PC-3 (cell line): ENCODE measurements around the gene ARR3. TPM values are rescaled to one million over a fixed set of nuclear protein-coding genes. Genes with fewer than 3 reads are reported as not detected.

Source experiments
- ATAC-seq: fragments of 200-7000 bp; cut with Tn5 transposase; 2 replicates; pipeline ENCODE4 v1.9.1; 2020; ENCODE audit warnings: mild to moderate bottlenecking, moderate library complexity
- BruUV-seq: library from RNA; stranded (reverse); fragments of 400-500 nt; replicated peaks from 2 replicates; lab custom pipeline; 2021; lab: Mats Ljungman, UMichigan
- CTCF ChIA-PET: fragments of 300-600 bp; sonication (Branson Sonifier 250); formaldehyde crosslinking; loops from one replicate; lab custom pipeline; 2022; ENCODE audit warnings: antibody characterized with exemption; lab: Charles Lee
- POLR2A ChIA-PET: fragments of 300-600 bp; sonication (Branson Sonifier 250); formaldehyde crosslinking; loops from one replicate; lab custom pipeline; 2022; ENCODE audit warnings: antibody characterized with exemption; ENCODE audit not compliant: unreplicated experiment; lab: Charles Lee
- DNase-seq: peaks from one replicate; pipeline ENCODE4 v3.0.0-alpha.2; 2015
- H2AFZ ChIP-seq: fragments of 300-600 bp; sonication (generic); 2 replicates; pipeline ENCODE4 v1.6.0; 2016; ENCODE audit warnings: antibody characterized with exemption, low read length
- H3F3A ChIP-seq: fragments of 300-600 bp; sonication (generic); one replicate; pipeline ENCODE4 v1.6.0; 2017; ENCODE audit warnings: antibody characterized with exemption, low read length, control low read depth, mild to moderate bottlenecking; ENCODE audit not compliant: unreplicated experiment
- H3K27ac ChIP-seq: fragments of 300-600 bp; sonication (generic); 2 replicates; pipeline ENCODE4 v1.5.1; 2016; ENCODE audit warnings: mild to moderate bottlenecking, low read length
- H3K27me3 ChIP-seq: fragments of 300-600 bp; sonication (generic); 2 replicates; pipeline ENCODE4 v1.6.1; 2016; ENCODE audit warnings: low read length, mixed read lengths
- H3K36me3 ChIP-seq: fragments of 300-600 bp; sonication (generic); 2 replicates; pipeline ENCODE4 v1.6.1; 2016; ENCODE audit warnings: low read depth, mixed run types, low read length, mixed read lengths
- H3K4me1 ChIP-seq: fragments of 300-600 bp; sonication (generic); 2 replicates; pipeline ENCODE4 v1.5.1; 2016; ENCODE audit warnings: low read length; ENCODE audit not compliant: insufficient read depth
- H3K4me2 ChIP-seq: fragments of 300-600 bp; sonication (generic); 2 replicates; pipeline ENCODE4 v1.6.0; 2016; ENCODE audit warnings: low read length
- H3K4me3 ChIP-seq: fragments of 300-600 bp; sonication (generic); 2 replicates; pipeline ENCODE4 v1.5.1; 2016; ENCODE audit warnings: mild to moderate bottlenecking, low read length, mixed read lengths
- H3K79me2 ChIP-seq: fragments of 300-600 bp; sonication (generic); 2 replicates; pipeline ENCODE4 v1.6.1; 2017; ENCODE audit warnings: low read length, mixed read lengths
- H3K9ac ChIP-seq: fragments of 300-600 bp; sonication (generic); 2 replicates; pipeline ENCODE4 v1.6.0; 2016; ENCODE audit warnings: mild to moderate bottlenecking, low read length
- H3K9me2 ChIP-seq: fragments of 300-600 bp; sonication (generic); replicated peaks from 2 replicates; pipeline ENCODE4 v1.6.1; 2016; ENCODE audit warnings: mixed run types, low read length, mixed read lengths
- H3K9me3 ChIP-seq: fragments of 300-600 bp; sonication (generic); 2 replicates; pipeline ENCODE4 v1.6.1; 2016; ENCODE audit warnings: low read length, mixed read lengths
- H4K20me1 ChIP-seq: fragments of 300-600 bp; sonication (generic); 2 replicates; pipeline ENCODE4 v1.6.1; 2016; ENCODE audit warnings: low read length, mixed read lengths
- CTCF ChIP-seq: fragments of 300-600 bp; sonication (generic); conservative IDR thresholded peaks from 2 replicates; pipeline ENCODE4 v1.5.1; 2017; ENCODE audit warnings: antibody characterized with exemption, low read depth, mild to moderate bottlenecking, low read length
- EZH2 ChIP-seq: fragments of 300-600 bp; sonication (generic); IDR thresholded peaks from one replicate; pipeline ENCODE4 v1.6.1; 2017; ENCODE audit warnings: antibody characterized with exemption, mild to moderate bottlenecking, low read length; ENCODE audit not compliant: unreplicated experiment
- EZH2phosphoT487 ChIP-seq: fragments of 300-600 bp; sonication (generic); IDR thresholded peaks from 2 replicates; pipeline ENCODE4 v1.6.1; 2018; ENCODE audit warnings: mild to moderate bottlenecking, antibody characterized with exemption, low read length, borderline replicate concordance
- intact Hi-C: fragments of 100-400 bp; cut with micrococcal nuclease; formaldehyde crosslinking; loops from 2 replicates; pipeline ENCODE4 v1.9.0; 2023
- total RNA-seq: library from RNA; depleted of rRNA; stranded (reverse); fragments of >200 nt; gene quantifications from 2 replicates; pipeline ENCODE4 v1.2.3, GENCODE V29; 2014

ARR3 gene
- total RNA-seq, 1 experiment from 2014 or later = not detected

DNA sequence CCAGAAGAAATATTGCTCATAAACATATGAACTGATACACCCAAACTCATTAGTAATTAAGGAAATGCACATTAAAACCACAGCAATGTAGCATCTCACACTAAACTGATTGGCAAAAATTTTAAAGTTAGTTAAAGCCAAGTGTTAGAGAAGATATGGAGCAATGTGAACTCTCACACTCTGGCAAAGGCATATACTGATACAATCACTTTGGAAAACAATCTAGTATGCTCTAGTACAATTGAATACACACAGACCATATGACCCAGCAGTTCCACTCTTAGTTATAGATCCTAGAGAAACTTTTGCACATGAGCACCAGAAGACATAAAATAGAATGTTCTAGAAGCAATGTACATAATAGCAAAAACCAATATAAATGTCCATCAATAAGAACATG, 42.1 kb upstream of the ARR3 start:
- H3K79me2 ChIP-seq = no peaks in the 10 kb centered on the region
- H3K9me2 ChIP-seq = no peaks in the 10 kb centered on the region
- no peak overlapping the region for H3K4me3 ChIP-seq
- H3K27me3 ChIP-seq = no peaks in the 10 kb centered on the region
- H3K4me2 ChIP-seq = no peak overlapping the region
- intact Hi-C loops = no loop called here
- no peaks in the 10 kb centered on the region for H3K36me3 ChIP-seq
- ATAC-seq = no peak
- TF ChIP-seq EZH2phosphoT487 (no peak), CTCF (no peak), EZH2 (no peak)
- no peak overlapping the region for H2AFZ ChIP-seq
- no peaks in the 10 kb centered on the region for H4K20me1 ChIP-seq
- ChIA-PET CTCF (no interaction called here), POLR2A (no interaction called here)
- H3K27ac ChIP-seq = no peak overlapping the region
- no peak for DNase-seq
- H3F3A ChIP-seq = no peaks in the 10 kb centered on the region
- H3K9me3 ChIP-seq = no peaks in the 10 kb centered on the region
- no peaks in the 10 kb centered on the region for H3K4me1 ChIP-seq
- no peak overlapping the region for H3K9ac ChIP-seq
- no TSS peak for BruUV-seq

DNA sequence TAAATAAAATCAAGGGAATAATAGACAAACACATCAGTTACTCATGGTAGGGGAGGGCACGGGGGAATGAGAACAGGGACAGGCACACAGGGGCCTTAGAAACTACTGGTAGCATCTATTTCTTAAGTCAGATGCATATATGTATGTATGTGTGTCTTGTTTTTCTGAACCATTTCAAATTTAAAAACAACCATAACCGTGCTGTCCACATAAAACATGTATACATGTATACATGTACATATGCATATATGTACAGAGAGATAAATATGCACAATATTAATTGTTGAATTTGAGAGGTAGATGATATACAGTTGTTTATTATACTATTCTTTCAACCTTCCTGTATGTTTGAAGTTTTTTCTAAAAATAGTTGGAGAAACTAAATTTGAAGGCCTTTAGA, 41.4 kb upstream of the ARR3 start:
- Histone ChIP-seq H3K36me3 (no peaks in the 10 kb centered on the region), H4K20me1 (no peaks in the 10 kb centered on the region), H3K9ac (no peak overlapping the region), H3K9me3 (no peaks in the 10 kb centered on the region), H3K79me2 (no peaks in the 10 kb centered on the region), H3F3A (no peaks in the 10 kb centered on the region), H3K4me1 (no peaks in the 10 kb centered on the region; the same call in 1 of the 2 replicates), H3K4me3 (no peak overlapping the region), H3K27me3 (no peaks in the 10 kb centered on the region), H3K27ac (no peak overlapping the region), H3K4me2 (no peak overlapping the region), H2AFZ (no peak overlapping the region), H3K9me2 (no peaks in the 10 kb centered on the region)
- ChIA-PET CTCF (interaction anchor here (0.7 kb wide), 1 partner anchor 93 kb away, joined by 8 read pairs; the partner anchor contains the start of gene IGBP1), POLR2A (no interaction called here)
- TF ChIP-seq EZH2phosphoT487 (no peak), EZH2 (no peak), CTCF (no peak)
- BruUV-seq = no TSS peak
- DNase-seq (no peak), ATAC-seq (no peak)
- intact Hi-C loops = no loop called here

- CTCF ChIA-PET = no interaction called here
- intact Hi-C loops = no loop called here
- peak; percentile 19 for DNase-seq
Measured at GRCh38 chrX:70231666-70232065, 36.5 kb upstream of the ARR3 start.

More at GRCh38 chrX:70231666-70232065, 36.5 kb upstream of the ARR3 start:
- Histone ChIP-seq H3K9ac (no peak overlapping the region), H3K9me3 (no peaks in the 10 kb centered on the region), H3F3A (no peaks in the 10 kb centered on the region), H3K36me3 (no peaks in the 10 kb centered on the region), H3K4me2 (no peak overlapping the region), H3K27ac (no peak overlapping the region), H3K27me3 (no peaks in the 10 kb centered on the region), H3K4me1 (no peaks in the 10 kb centered on the region; the same call in 1 of the 2 replicates), H2AFZ (0 out of 2 replicates have a peak overlapping the region, but pooled peaks have one; percentile 3), H3K9me2 (no peaks in the 10 kb centered on the region), H4K20me1 (no peaks in the 10 kb centered on the region), H3K79me2 (no peaks in the 10 kb centered on the region), H3K4me3 (no peak overlapping the region)
- BruUV-seq = no TSS peak
- TF ChIP-seq EZH2phosphoT487 (no peak), EZH2 (no peak), CTCF (no peak)
- no peak for ATAC-seq
- POLR2A ChIA-PET = no interaction called here
